BE2C (cell line): ENCODE data around the gene METTL26.
A peak's percentile ranks its signal among the peaks of the same experiment; 100 is the strongest.

ENCODE experiments used
- DNase-seq: peaks from one replicate; pipeline ENCODE4 v3.0.0-alpha.2; 2020
- H3K27me3 ChIP-seq: fragments of 250-450 bp; sonication (Bioruptor Pico); 2 replicates; pipeline ENCODE4 v1.5.1; 2020; ENCODE audit warnings: mild to moderate bottlenecking
- H3K36me3 ChIP-seq: fragments of 250-450 bp; sonication (Bioruptor Pico); 2 replicates; pipeline ENCODE4 v1.5.1; 2020; ENCODE audit warnings: mild to moderate bottlenecking
- H3K4me1 ChIP-seq: fragments of 250-450 bp; sonication (Bioruptor Pico); 2 replicates; pipeline ENCODE4 v1.5.1; 2020
- H3K4me3 ChIP-seq: 2 replicates; pipeline ENCODE4 v1.5.1; 2011; ENCODE audit warnings: low read depth, low read length
- H3K9me3 ChIP-seq: fragments of 250-450 bp; sonication (Bioruptor Pico); 2 replicates; pipeline ENCODE4 v1.5.1; 2020
- TF ChIP-seq, protein P1 (sequence below): IDR thresholded peaks from 2 replicates; pipeline ENCODE4 v1.5.1; 2012; ENCODE audit warnings: mild to moderate bottlenecking, low read depth, low read length

METTL26 gene

DNA sequence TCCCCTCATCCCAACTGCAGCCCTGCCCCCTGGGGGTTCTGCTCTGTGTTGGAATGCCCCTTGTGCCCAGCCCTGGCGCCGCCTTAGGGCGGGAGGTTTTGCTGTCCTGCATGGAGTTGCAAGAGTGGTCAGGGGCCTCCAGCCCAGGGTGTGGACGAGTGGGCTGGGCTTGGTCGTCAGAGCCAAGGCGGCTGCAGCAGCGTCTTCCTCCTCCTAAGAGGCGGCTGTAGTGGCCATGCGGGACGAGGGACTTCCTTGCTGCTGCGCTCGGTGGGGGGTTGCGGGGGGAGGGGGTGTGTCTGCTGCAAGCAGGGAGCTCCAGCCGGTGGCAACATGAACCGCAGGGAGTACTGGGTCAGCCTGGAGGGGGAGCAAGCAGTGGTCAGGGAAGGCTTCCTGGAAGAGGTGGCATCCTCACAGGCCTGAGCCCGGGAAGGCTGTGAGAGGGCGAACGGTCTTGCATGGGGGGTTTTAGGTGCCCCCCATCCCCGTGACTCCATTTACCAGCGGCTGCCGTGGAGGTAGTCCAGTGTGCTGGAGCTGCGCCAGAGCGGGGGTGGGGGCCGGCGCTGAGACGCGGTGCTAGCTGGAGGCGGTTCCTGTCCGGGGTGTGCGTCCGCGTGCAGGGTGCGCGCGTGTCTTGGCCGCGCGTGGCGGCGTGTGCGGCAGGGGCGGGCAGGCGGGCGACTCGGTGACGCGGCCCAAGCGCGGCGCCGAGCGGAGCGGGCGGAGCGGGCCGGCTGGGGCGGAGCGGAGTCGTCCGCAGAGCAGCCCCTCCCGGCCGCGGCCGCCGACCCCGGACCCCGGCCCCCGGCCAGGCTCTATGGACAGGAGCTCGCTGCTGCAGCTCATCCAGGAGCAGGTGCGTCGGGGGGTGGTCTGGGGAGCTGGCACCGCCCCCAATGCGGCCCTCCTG is 39.1 kb upstream of the METTL26 start, which contains the start of gene RHBDL1:
RHBDL1 (plus strand) TSS at position 704 of the 916 bp plus-strand sequence; CDS start at position 824, 120 bp downstream.
- H3K27me3 ChIP-seq = no peaks in the 10 kb centered on the region
- peak; percentile 53 for DNase-seq
- peaks cover 7% of the 10 kb centered on the region for H3K4me1 ChIP-seq
- H3K4me3 ChIP-seq = peak within 1 kb of the TSS; percentile 24; the same call in 1 of the 2 replicates
- no peaks in the 10 kb centered on the region for H3K9me3 ChIP-seq
- TF ChIP-seq, protein P1, sequence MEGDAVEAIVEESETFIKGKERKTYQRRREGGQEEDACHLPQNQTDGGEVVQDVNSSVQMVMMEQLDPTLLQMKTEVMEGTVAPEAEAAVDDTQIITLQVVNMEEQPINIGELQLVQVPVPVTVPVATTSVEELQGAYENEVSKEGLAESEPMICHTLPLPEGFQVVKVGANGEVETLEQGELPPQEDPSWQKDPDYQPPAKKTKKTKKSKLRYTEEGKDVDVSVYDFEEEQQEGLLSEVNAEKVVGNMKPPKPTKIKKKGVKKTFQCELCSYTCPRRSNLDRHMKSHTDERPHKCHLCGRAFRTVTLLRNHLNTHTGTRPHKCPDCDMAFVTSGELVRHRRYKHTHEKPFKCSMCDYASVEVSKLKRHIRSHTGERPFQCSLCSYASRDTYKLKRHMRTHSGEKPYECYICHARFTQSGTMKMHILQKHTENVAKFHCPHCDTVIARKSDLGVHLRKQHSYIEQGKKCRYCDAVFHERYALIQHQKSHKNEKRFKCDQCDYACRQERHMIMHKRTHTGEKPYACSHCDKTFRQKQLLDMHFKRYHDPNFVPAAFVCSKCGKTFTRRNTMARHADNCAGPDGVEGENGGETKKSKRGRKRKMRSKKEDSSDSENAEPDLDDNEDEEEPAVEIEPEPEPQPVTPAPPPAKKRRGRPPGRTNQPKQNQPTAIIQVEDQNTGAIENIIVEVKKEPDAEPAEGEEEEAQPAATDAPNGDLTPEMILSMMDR = no peak
- H3K36me3 ChIP-seq = peaks cover 39% of the 10 kb centered on the region

DNA sequence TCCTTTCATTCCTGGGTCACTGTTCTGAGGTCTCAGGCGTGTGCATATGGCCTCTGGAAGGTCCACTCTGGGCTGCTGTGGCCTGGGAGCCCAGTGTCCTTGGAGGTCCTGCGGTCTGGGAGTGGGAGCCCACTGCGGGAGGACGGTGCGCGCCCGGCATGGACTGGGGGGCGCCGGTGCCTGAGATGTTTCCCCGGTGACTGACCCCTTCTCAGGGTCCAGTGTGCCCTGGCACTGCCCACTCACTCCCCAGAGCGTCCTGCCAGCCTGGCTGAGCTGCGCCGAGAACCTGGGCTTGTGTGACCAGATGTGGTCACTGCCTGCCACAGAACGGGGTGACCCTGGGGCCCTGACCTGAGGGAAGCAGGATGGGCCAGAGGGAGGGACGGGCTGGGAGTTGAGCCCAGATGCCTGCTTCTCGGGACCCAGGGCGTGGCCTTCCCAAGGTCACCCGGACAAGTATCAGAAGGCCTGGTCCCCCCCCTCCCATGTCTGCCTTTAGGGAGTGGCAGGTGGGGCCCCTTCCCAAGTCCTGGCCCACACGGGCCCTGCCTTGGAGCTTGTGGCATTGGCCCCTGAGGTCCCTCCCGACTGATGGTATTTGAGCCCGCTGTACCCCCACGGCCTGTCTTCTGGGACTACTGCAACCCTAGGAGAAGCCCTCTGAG is 38.2 kb upstream of the METTL26 start:
- no peaks in the 10 kb centered on the region for H3K27me3 ChIP-seq
- no peak overlapping the region for H3K4me3 ChIP-seq
- peaks cover 47% of the 10 kb centered on the region for H3K36me3 ChIP-seq
- DNase-seq = no peak
- TF ChIP-seq, protein P1 = no peak
- H3K4me1 ChIP-seq = peaks cover 7% of the 10 kb centered on the region
- H3K9me3 ChIP-seq = no peaks in the 10 kb centered on the region

DNA sequence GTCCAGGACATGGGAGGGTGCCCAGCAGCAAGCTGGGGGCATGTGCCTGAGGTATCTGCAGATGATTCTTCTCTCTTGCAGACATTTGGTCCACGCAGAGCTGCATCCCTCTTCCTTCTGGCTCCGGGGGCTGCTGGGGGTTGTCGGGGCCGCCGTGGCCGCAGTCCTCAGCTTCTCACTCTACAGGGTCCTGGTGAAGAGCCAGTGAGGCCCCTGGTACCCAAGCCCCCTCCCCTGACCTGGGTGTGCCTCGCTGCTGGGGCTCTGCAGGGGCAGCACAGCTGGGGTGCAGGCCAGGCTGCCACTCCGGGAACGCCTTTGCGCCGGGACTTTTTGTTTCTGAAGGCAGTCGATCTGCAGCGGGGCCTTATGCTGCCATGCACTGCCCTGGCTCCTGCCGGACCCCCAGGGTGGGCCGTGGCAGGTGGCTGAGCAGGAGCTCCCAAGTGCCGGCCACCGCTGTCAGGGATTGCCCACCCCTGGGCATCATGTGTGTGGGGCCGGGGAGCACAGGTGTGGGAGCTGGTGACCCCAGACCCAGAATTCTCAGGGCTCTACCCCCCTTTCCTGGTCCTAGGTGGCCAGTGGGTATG is 37.4 kb upstream of the METTL26 start:
- Histone ChIP-seq H3K9me3 (no peaks in the 10 kb centered on the region), H3K36me3 (peaks cover 54% of the 10 kb centered on the region), H3K4me1 (0 out of 2 replicates have a peak, but pooled peaks cover 4% of the 10 kb centered on the region), H3K4me3 (no peak overlapping the region), H3K27me3 (no peaks in the 10 kb centered on the region)
- no peak for DNase-seq
- TF ChIP-seq, protein P1 = no peak

DNA sequence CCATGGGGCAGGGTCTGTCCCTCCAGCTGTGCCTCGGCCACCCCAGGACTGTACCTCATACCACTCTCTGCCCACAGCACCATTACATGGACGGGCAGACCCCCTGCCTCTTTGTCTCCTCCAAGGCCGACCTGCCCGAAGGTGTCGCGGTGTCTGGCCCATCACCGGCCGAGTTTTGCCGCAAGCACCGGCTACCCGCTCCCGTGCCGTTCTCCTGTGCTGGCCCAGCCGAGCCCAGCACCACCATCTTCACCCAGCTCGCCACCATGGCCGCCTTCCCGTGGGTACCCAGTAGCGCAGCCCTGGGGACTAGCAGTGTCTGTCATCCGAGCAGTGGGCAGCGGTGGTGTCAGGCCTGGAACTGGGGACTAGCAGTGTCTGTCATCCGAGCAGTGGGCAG is 36.7 kb upstream of the METTL26 start:
- TF ChIP-seq, protein P1 = no peak
- H3K36me3 ChIP-seq = peaks cover 54% of the 10 kb centered on the region
- H3K4me3 ChIP-seq = no peak overlapping the region
- no peaks in the 10 kb centered on the region for H3K9me3 ChIP-seq
- H3K27me3 ChIP-seq = no peaks in the 10 kb centered on the region
- DNase-seq = no peak
- 0 out of 2 replicates have a peak, but pooled peaks cover 4% of the 10 kb centered on the region for H3K4me1 ChIP-seq

DNA sequence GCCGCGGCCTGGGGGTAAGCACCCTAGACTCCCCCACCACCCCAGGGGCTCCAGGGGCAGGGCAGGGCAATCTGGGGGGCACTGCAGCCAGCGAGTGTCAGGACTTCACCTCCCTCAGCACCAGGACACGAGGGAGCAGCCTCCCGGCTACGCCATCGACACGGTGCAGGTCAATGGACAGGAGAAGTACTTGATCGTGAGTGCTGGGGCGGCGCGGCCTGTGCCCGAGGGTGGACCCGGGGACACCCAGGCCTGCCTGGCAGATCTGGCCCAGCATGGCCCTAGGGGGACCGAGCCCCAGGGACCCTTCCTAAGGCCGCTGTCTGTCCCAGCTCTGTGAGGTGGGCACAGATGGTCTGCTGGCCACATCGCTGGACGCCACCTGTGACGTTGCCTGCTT is 36.3 kb upstream of the METTL26 start:
- TF ChIP-seq, protein P1 = no peak
- H3K4me3 ChIP-seq = no peak overlapping the region
- H3K36me3 ChIP-seq = peaks cover 54% of the 10 kb centered on the region
- H3K27me3 ChIP-seq = no peaks in the 10 kb centered on the region
- H3K4me1 ChIP-seq = 0 out of 2 replicates have a peak, but pooled peaks cover 4% of the 10 kb centered on the region
- no peak for DNase-seq
- H3K9me3 ChIP-seq = no peaks in the 10 kb centered on the region
